Measurements from ENCODE around the gene RACK1.

- TF ChIP-seq POLR2A (IDR thresholded peaks at IDR 0.05; ENCODE audit: low read depth, low read length) (no peak), POLR2AphosphoS5 (IDR thresholded peaks at IDR 0.05; ENCODE audit: low read depth, low read length) (no peak), TAF1 (IDR thresholded peaks at IDR 0.05; ENCODE audit: borderline replicate concordance, low read depth, low read length) (no peak)
Observed at GRCh38 chr5:181211208-181211607, 32.5 kb downstream of the RACK1 start.
